Measurements from ENCODE around the gene ELOF1. TPM values are rescaled to one million over a fixed set of nuclear protein-coding genes. Genes with fewer than 3 reads are reported as not detected.

ELOF1 gene
- total and polyA plus RNA-seq, 2 of the 13 experiments (the other 11 are each of a cell fraction or from before 2014, with no cell fraction given), result 14.5 to 43.2 TPM

- TF ChIP-seq HOXA7 (CRISPR knock-in tag; IDR thresholded peaks at IDR 0.05) (no peak), ZBTB2 (CRISPR knock-in tag; IDR thresholded peaks at IDR 0.05; ENCODE audit: low read depth) (no peak), ZNF784 (CRISPR knock-in tag; IDR thresholded peaks at IDR 0.05; ENCODE audit: borderline replicate concordance) (no peak), MXI1 (IDR thresholded peaks at IDR 0.05; ENCODE audit: borderline replicate concordance, low read depth, low read length) (peak; percentile 56; the same call in 1 of the 3 replicates), KDM5B (CRISPR knock-in tag; IDR thresholded peaks at IDR 0.05; ENCODE audit: borderline replicate concordance) (0 out of 2 replicates have a peak, but pooled peaks have one; percentile 12), SP1 (IDR thresholded peaks at IDR 0.05) (no peak), SP1 (CRISPR knock-in tag; IDR thresholded peaks at IDR 0.05) (peak; percentile 86), ARHGAP35 (CRISPR knock-in tag; IDR thresholded peaks at IDR 0.05; ENCODE audit: borderline replicate concordance) (peak; percentile 32; the same call in 1 of the 2 replicates), AGO1 (IDR thresholded peaks at IDR 0.05; ENCODE audit: low read depth, low read length, poor library complexity, severe bottlenecking) (no peak), ZC3H13 (CRISPR knock-in tag; IDR thresholded peaks at IDR 0.05) (no peak), ZNF792 (CRISPR knock-in tag; IDR thresholded peaks at IDR 0.05) (0 out of 2 replicates have a peak, but pooled peaks have one; percentile 8), KLF16 (CRISPR knock-in tag; IDR thresholded peaks at IDR 0.05) (no peak), ZFP91 (CRISPR knock-in tag; IDR thresholded peaks at IDR 0.05; ENCODE audit: borderline replicate concordance) (no peak), MYC (CRISPR knock-in tag; IDR thresholded peaks at IDR 0.05; ENCODE audit: borderline replicate concordance) (peak; percentile 39; the same call in 1 of the 2 replicates), ZFP36 (IDR thresholded peaks at IDR 0.05; ENCODE audit: borderline replicate concordance, low read depth, low read length, partially characterized antibody) (no peak), RXRA (CRISPR knock-in tag; IDR thresholded peaks at IDR 0.05) (peak; percentile 27; the same call in 1 of the 2 replicates), KLF6 (CRISPR knock-in tag; IDR thresholded peaks at IDR 0.05) (peak; percentile 71; the same call in 1 of the 2 replicates), NR2F1 (CRISPR knock-in tag; IDR thresholded peaks at IDR 0.05) (no peak), ATF7-NPFF (CRISPR knock-in tag; IDR thresholded peaks at IDR 0.05; ENCODE audit: low read depth) (no peak), ZNF607 (CRISPR knock-in tag; IDR thresholded peaks at IDR 0.05; ENCODE audit: borderline replicate concordance) (peak; percentile 83; the same call in 1 of the 2 replicates), ZNF44 (CRISPR knock-in tag; IDR thresholded peaks at IDR 0.05) (no peak), NRL (CRISPR knock-in tag; IDR thresholded peaks at IDR 0.05; ENCODE audit: borderline replicate concordance) (0 out of 2 replicates have a peak, but pooled peaks have one; percentile 41), ZMYM3 (CRISPR knock-in tag; IDR thresholded peaks at IDR 0.05) (no peak), SIN3A (IDR thresholded peaks at IDR 0.05; ENCODE audit: borderline replicate concordance, low read depth, low read length) (0 out of 2 replicates have a peak, but pooled peaks have one; percentile 22), PREB (CRISPR knock-in tag; IDR thresholded peaks at IDR 0.05) (no peak)
These were observed 54.0 kb downstream of the ELOF1 start (continued) for GRCh38 chr19:11505032-11505503.
